Stimulated activated CD8-positive, alpha-beta memory T cell treated with anti-CD3 and anti-CD28 coated beads, Interleukin-15, amount 100 ng/mL, for 1 hour (primary cell): ENCODE measurements around the gene SLC35E2B.
"Not testable (repeated sequence)": the region's sequence is repeated elsewhere in the genome, so short reads cannot be mapped to it uniquely, and the experiment has no call there.

Experiments
- DNase-seq: peaks from one replicate; pipeline ENCODE4 v3.0.0-alpha.2; 2020; ENCODE audit warnings: low read depth

The SLC35E2B gene

DNA sequence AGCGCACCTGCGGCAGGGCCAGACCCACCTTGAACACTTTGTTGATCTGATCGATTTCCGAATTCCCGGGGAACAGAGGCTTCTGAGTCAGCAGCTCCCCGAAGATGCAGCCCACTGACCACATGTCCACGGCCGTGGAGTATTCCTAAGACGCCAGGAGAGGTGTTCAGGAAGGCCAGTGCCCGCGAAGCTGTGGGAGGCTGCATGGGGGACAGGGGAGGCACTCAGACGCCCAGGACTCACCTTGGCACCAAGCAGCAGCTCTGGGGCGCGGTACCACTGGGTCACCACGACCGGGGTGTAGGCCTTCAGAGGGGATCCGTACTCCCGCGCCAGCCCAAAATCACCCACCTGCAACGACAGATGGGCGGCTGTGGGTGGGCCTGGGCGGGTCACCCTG lies 11.2 kb upstream of the SLC35E2B start:
- DNase-seq, result no peak

DNA sequence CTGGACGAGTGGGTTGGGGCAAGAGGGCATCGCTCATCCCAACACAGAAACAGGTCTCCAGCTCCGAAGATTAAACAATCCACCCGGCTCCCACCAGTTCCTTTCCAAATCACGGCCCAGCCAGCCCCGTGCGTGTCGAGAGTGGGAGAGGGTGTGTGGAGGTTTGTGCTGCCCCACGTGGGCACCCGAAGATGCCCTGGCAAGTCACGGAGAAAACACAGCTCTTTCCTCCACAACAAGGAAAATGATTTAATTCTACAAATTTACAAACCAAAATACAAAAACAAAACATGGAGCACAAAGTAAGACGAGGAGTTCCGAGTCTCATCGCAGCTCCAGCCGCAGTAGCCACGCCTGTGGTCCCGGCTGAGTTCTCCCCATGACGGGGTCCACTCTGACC lies 9.9 kb upstream of the SLC35E2B start:
- not testable (repeated sequence) for DNase-seq

DNA sequence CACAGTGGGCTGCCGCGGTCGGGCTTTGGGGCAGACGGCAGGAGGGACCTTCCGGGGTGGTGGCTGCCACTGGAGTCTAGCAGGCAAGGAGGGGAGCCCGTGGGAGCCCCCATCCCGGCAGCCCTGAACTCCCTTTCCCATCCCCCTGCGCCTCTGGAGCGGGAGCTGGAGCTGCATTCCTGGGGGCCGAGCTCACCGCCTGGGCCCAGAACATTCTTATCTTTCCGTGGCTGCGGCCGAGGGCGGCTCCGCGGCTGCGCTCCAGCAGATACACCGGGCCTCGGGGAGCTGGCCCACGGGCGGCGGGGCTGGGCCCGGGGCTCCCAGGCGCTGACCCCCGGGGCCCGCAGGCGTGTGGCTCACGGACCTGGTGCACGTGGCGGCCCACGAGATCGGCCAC lies 8.0 kb upstream of the SLC35E2B start:
- DNase-seq, result not testable (repeated sequence)

DNA sequence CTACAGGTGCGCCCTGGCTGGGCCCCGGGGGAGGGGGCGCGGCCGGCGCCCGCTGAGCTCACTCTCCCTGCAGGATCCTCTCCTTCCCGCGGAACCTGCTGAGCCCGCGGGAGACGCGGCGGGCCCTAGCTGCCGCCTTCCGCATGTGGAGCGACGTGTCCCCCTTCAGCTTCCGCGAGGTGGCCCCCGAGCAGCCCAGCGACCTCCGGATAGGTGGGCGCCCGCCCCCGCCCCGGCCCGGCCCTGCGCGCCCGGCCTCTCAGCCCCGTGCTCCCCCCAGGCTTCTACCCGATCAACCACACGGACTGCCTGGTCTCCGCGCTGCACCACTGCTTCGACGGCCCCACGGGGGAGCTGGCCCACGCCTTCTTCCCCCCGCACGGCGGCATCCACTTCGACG lies 7.5 kb upstream of the SLC35E2B start:
- not testable (repeated sequence) for DNase-seq

DNA sequence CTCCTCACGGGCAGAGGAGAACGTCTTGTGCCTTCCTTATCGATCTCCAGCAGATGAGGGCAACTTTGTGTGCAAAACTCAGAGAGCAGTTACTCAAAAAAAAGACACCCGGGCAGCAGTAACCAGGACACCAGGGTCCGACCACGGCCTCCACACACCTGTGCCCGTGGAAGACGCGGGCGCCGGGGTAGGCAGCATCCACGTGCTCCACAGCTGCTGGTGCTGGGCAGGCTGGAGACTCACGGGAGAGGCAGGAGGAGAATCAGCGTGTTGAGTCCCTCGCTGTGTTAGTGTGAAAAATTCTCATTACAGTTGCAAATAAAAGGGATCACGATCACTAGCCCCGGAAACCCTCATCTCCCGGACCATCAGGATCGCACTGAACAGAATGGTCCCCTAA lies 6.5 kb upstream of the SLC35E2B start:
- not testable (repeated sequence) for DNase-seq

DNA sequence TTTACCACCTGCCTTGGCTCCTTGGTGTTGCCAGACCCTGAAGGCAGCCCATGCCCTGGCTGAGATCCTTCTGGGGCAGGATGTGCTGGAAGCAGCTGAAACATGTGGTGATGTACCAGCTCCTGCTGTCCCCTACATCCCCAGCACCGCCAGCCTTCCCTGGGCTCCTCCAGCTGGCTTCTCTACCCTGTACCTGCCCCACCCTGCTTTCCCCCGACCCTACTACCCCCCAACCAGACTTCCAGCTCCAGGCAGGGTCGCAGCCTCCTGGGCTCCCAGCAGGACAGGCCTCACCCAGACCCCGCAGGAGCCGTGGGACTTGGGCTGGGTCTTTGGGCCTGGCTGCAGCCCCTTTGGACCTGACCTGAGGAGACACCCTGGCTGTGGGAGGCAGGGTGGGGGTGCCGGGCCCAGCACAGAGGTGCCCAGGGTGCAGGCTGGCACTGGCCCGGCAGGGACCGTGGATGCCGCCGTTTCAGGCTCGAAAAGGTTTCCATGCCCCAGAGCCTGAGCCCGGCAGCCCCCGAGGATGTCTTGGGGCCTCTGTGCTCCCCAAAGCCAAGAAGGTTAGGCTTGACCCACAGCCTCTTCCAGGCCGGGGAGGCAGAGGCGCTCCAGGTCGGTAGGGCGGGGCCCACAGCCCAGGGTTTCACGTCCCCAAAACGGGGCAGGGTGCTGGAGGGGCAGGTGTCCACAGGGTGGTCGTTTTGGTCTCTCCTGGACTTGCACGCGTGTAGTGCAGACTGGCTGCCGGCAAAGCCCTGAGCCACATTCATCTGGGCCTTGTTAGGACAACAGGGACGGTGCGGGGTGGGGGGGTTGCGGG lies 5.0 kb upstream of the SLC35E2B start:
- not testable (repeated sequence) for DNase-seq

DNA sequence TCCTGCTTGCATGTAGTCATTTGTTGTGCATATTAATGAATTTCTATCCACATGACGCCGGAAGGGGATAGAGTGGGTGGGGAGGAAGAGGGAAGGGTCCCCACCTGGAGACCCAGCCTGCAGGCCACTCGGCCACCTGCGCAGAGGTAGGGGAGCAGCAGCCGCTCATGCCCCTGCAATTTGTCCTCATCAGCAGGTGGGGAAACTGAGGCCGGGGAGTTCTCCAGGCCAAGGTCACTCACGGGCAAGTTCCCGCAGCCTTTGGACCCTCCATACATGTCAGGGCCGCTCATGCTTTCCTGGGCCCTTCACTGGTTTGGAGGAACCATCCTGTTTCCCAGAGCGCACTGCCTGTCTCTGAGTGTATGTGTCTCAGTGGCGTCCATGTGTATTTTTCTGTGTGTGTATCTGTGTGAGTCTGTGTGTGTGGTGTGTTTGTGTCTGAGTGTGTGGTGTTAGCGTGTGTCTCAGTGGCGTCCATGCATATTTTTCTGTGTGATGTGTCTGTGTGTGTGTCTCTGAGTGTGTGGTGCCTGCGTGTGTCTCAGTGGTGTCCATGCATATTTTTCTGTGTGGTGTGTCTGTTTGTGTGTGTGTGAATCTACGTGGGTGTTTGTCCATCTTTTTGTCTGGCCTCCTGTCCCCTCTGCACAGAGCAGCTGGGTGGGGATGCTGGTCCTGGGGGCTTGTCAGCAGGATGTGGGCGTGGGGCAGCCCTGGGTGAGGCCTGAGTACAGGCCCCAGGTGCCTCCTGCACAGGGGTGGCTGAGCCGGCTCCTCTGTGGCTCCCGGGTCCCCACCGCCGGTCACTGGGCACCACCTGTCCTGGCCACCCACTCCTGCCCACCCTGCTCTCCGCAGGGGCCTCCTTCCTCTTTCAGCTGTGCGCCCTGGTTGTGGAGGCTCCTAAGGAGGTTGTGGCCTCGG lies 4.1 kb upstream of the SLC35E2B start:
- not testable (repeated sequence) for DNase-seq

DNA sequence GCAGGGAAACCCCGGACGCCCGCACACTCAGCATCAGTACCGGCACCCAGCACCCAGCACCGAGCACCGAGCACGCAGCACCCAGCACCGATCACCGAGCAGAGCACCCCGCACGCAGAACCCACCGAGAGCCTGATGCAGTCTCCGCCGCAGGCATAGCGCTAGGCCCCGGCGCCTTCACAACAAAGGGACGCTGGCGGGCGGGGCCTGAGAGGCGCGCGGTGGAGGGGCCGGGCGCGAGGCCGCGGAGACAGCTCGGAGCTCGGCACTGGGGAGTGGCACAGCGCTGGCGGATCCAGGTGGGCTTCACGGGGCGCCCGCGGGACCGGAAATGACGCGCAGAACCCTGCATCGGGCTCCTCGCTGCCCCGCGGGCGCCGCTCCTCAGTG lies 276 bp downstream of the SLC35E2B start:
- peak; percentile 67 for DNase-seq

DNA sequence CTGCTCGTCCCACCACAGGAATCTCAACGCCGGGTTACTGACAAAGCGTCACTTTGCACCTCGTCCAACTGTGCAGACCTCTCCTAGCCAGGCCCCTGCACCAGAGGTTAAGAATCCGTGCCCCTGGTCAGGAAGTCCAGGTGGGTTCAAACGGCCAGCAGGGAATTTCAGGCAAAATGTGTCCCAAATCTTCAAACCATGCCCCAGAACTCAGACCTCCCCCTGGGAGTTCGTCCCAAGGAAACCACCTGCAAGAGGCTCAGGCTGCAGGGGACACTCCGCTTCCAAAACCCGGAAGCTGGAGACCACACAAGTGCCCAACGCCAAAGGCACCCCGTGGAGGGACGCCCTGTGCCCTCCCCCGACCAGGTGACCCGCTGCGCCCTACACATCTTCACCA lies 1.2 kb downstream of the SLC35E2B start:
- DNase-seq, result not testable (repeated sequence)

DNA sequence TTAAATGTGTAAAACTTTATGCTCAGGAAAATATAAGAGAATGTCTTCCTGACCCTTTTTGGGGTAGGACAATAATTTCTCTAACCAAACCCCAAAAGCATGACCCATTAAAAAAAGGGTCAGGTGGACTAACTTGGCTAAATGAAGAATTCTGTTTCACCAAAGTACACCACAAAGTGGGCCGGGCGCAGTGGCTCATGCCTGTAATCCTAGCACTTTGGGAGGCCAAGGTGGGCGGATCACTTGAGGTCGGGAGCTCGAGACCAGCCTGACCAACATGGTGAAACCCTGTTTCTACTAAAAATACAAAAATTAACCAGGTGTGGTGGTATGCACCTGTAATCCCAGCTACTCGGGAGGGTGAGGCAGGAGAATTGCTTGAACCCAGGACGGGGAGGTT lies 3.1 kb downstream of the SLC35E2B start:
- not testable (repeated sequence) for DNase-seq

DNA sequence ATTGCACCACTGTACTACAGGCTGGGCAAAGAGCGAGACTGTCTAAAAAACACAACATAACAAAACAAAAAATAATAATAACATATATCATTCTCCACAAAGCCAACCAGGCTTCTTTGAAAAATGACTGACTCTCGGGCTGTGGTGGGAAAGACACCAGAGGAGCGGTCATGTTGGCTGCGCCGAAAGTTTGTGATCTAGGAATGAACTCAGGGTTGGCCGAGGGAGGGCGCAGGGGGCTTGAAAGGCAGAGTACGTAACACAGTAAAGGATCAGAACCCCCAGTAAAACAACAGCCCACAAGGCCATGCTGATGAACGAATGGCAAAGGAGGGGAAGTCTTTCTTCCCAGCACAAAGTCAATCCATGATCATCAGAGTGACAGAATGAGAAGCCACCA lies 4.7 kb downstream of the SLC35E2B start:
- DNase-seq, result no peak

DNA sequence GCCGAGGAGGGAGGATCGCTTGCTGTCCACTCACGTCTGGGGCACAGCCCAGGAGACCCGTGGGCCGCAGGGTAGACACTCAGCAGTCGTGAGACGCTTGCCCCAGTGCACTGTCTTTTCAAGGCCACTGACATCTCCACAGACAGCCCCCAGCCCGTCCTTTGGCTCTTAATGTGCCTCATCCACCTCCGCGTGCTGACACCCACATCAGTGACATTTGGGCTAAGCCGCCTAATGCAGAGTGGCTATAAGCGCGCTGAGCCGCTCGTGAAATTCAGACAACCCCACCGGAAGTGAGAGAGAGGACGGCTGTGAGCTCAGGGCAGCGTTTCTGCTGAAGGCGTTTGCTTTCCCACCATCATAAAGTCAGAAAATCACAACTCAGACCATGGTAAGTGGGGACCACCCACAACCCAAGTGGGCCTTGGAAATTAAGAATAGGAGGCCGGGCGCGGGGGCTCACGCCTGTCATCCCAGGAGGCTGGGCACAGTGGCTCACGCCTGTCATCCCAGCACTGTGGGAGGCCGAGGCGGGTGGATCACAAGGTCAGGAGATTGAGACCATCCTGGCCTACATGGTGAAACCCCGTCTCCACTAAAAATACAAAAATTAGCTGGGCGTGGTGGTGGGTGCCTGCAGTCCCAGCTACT lies 8.4 kb downstream of the SLC35E2B start:
- no peak for DNase-seq

DNA sequence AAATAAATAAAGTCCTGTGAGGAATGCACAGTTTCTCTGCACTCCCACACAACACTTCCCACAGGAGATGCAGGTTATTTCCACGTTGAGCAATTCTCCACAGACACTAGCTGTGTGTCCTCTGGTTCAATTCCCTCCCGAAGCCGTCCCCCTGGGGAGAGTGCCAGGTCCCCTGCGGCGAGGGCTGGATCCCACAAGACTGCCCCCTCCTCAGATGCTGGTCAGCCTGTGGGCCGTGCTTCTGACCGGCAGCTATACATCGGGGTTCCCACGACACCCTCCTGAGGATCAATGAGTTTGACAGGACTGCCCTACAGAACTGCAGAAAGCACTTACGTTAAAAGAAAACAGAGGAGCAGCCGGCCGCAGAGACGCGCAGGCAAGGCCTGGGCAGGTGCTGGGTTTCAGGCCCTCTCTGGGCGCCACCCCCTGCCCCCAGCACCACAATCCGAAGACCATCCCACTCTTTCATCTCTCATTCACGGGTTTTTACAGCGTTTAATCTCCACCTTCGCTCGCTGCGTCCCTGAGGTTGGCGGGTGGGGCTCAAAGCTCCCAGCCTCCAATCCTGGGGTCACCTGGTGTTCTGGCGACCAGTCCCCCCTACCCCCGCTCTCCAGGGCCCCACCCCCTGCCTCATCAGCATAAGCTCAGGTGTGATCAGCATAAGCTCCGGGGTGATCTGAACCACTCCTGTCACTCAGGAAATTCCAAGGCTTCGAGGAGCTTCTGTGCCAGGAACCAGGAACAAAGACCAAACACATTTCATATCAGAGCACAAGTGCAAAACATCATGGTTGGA lies 9.3 kb downstream of the SLC35E2B start:
- DNase-seq, result no peak

DNA sequence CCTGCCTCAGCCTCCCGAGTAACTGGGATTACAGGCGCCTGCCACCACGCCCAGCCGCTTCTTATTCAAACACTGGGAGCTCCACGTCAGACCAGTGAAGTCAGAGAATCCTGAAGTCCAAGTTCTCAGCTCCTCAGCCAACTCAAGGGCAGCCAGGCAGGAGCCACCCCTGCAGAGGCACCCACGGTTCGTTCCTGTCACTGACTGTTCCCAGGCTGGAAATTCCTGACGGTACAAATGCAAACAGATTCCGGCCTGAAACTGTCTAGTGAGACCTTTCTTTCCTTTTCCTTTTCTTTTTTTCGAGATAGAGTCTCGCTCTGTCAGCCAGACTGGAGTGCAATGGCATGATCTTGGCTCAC lies 11.7 kb downstream of the SLC35E2B start:
- no peak for DNase-seq

DNA sequence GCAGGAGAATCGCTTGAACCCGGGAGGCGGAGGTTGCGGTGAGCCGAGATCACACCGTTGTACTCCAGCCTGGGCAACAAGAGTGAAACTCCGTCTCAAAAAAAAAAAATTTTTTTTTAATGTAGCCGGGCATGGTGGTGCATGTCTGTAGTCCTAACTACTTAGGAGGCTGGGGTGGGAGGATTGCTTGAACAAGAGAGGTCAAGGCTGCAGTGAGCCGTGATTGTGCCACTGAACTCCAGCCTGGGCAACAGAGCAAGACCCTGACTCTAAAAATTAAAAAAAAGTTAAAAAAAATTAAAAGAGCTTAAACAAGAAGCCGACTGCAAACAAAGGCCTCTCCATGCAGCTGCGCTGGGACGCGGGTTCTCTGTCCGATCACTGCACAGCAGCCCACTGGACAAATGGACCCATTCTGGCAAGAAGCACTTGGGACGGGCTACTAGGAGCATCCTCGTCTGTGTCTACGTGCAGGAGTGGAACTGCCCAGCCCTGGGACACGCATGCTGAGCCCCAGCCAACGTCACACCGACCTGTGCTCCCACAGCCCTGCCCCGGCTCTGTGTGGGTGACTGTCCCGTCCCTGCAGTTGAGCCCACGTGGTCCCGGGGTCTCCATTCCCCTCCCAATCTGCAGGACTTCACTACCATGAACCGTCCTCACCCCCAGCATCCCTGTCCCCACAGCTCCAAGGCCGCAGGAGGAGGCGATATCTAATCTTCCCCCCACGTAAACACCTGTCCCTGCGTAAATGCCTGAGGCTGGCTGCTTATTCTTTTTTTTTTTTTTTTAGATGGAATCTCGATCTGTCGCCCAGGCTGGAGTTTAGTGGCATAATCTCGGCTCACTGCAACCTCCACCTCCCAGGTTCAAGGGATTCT lies 12.3 kb downstream of the SLC35E2B start:
- DNase-seq, result no peak

DNA sequence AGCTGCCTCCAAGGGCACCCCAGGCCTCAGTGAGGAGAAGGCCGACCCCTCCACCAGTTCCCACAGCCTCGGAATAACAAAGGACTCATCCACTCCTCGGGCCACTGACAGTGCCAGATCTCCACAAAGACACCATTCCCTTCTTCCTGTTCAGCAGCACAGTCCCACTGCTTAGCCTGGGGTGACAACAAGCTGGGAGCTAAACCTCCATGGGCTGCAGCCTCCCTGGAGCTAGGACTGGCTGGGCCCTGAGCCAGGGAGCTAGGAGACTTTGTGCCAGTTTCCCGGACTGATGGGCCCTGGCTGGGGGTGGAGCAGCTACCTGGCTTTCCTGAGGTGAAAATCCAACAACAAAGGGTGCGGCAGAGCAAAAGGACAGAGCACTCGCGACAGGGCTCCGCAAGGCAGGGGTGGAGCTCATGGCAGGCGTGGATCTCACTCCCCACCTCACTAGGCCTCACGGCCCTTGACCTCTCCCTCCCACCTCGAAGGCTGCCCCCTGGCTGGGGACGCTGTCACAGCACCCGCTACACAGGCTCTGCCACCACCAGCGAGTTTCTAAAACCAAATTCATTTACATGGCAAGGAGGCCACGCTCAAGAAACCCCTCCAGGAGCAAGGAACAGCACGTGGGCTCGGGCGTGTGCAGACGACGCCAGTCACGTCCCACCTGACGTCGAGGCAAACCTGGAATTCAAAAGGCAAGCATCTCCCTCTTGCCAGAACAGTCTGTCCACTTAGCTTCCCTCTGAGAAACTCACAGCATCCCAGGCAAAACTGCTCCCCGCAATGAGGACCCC lies 13.8 kb downstream of the SLC35E2B start:
- DNase-seq, result no peak

DNA sequence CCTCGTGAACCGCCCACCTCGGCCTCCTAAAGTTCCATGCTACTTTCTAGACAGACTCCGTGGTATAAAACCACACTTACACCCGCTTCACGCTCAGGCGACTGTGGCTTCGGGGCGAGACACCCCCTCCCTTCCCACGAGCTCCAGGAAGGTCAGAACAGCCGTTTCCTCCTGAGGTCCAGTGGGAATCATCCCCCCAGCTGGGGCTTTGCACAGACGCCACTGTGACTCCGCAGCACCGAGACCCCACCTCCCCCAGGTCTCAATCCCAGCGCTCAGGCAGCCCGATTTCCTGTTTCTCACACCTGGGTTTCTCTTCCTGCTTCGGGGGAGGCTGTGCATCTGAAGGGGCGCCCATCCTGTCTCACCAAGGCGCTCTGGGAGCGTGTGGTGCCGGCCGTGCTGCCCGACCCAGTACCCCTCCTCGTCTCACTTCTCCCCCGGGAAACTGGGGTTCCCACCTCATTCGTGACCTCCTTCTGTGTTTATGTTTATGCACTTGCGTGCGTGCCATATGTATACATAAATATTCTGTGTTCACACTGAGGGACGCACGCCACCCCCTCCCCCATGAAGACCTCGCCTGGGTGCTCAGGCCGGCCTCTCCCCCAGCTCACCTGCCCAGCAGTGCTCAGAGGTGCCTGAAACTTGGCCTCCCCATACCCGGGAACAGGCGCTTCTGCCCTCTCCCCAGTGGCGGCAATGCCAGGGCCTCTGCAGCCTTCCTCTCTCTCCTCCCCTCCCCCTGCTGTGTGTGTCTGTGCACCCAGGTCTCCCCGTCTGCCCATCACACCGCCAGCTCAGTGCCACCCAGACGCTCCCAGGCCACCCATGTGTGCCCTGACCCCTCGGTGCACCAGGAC lies 14.6 kb downstream of the SLC35E2B start:
- no peak for DNase-seq

DNA sequence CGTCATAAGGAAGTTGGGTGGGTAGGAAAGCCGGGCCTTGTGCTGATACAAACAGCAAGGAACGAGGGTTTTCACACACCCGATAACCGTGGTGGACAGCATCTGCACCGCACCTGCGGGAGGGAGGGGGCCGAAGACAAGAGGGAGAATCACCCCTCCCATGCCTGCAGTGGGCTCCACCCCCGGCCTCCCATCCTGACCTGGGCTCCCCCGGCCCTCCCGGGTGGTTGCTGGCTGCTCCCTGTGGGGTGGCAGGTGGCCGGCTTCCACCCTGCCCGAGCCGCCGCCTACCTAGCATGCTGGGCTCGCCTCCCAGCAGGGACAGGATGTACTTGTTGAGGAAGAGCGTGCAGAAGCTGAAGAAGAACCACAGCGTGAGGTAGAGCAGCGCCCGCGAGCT lies 16.5 kb downstream of the SLC35E2B start:
- DNase-seq, result not testable (repeated sequence)

DNA sequence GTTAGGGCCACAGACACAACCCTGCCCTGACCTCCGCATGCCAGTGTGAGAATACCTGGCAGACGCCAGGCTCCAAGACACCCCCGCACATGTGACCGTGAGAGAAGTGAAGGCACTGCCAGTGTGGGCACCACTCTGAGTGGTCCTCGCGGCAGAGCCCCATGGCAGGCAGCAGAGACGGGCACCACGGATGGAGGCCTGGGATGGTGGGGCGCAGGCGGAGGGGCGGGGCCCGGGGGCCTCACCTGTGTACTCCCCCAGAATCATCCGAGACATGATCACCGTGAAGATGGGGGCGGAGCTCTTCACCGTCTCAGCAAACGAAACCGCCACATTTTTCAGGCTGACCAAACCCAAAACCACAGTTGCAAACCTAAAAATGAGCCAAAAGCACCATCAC lies 17.4 kb downstream of the SLC35E2B start:
- not testable (repeated sequence) for DNase-seq
